Measurements from ENCODE around the gene SND1. TPM values are rescaled to one million over a fixed set of nuclear protein-coding genes. Genes with fewer than 3 reads are reported as not detected.

SND1 gene
- total RNA-seq, 4 donors from 2014 or later: 70.8 to 141 (median 85.7) TPM

GRCh38 chr7:127702052-127702652 is 50.2 kb downstream of the SND1 start:
- Histone ChIP-seq H3K4me3 (no peak overlapping the region), H3K36me3 (peaks cover 0 to 87% (median 9%) of the 10 kb centered on the region in 3 donors), H3K27ac (no peak overlapping the region), H3K4me1 (no peaks in the 10 kb centered on the region), H3K9me3 (no peaks in the 10 kb centered on the region), H3K27me3 (no peaks in the 10 kb centered on the region)
- 89 to 97% methylated on average over 6 of the region's 6 CpGs for WGBS, 2 donors
- no peak for DNase-seq (ENCODE audit: low spot score in 2 of 2)
- TF ChIP-seq CTCF (IDR thresholded peaks at IDR 0.05): no peak
- TF ChIP-seq EP300 (IDR thresholded peaks at IDR 0.05): no peak
- TF ChIP-seq POLR2A (IDR thresholded peaks at IDR 0.05): no peak

GRCh38 chr7:127702938-127703337 is 50.9 kb downstream of the SND1 start:
- Histone ChIP-seq H3K36me3 (peaks cover 0 to 81% (median 9%) of the 10 kb centered on the region in 3 donors), H3K4me3 (no peak overlapping the region), H3K9me3 (no peaks in the 10 kb centered on the region), H3K4me1 (no peaks in the 10 kb centered on the region), H3K27me3 (no peaks in the 10 kb centered on the region), H3K27ac (no peak overlapping the region)
- WGBS, 2 donors: 88 to 93% methylated on average over 7 of the region's 7 CpGs
- TF ChIP-seq POLR2A (IDR thresholded peaks at IDR 0.05) (no peak), EP300 (IDR thresholded peaks at IDR 0.05) (no peak), CTCF (IDR thresholded peaks at IDR 0.05) (no peak)
- DNase-seq (ENCODE audit: low spot score in 2 of 2): no peak

GRCh38 chr7:127704211-127704610 is 52.2 kb downstream of the SND1 start:
- Histone ChIP-seq H3K27me3 (no peaks in the 10 kb centered on the region), H3K36me3 (peaks cover 0 to 71% (median 9%) of the 10 kb centered on the region in 3 donors), H3K27ac (no peak overlapping the region), H3K9me3 (no peaks in the 10 kb centered on the region), H3K4me3 (no peak overlapping the region), H3K4me1 (peaks cover 0 to 4% (median 0%) of the 10 kb centered on the region in 4 donors)
- no peak for DNase-seq (ENCODE audit: low spot score in 2 of 2)
- 64 to 69% methylated on average over 1 of the region's 1 CpG for WGBS, 2 donors
- no peak for TF ChIP-seq CTCF (IDR thresholded peaks at IDR 0.05)
- TF ChIP-seq EP300 (IDR thresholded peaks at IDR 0.05): no peak
- TF ChIP-seq POLR2A (IDR thresholded peaks at IDR 0.05): no peak

GRCh38 chr7:127705461-127705959 is 53.5 kb downstream of the SND1 start:
- TF ChIP-seq POLR2A (IDR thresholded peaks at IDR 0.05): no peak
- Histone ChIP-seq H3K9me3 (no peaks in the 10 kb centered on the region), H3K4me1 (peaks cover 0 to 4% (median 0%) of the 10 kb centered on the region in 4 donors), H3K27ac (no peak overlapping the region), H3K36me3 (peaks cover 0 to 68% (median 9%) of the 10 kb centered on the region in 3 donors), H3K27me3 (no peaks in the 10 kb centered on the region), H3K4me3 (no peak overlapping the region)
- 90 to 91% methylated on average over 6 of the region's 6 CpGs for WGBS, 2 donors
- DNase-seq (ENCODE audit: low spot score in 2 of 2): no peak

- no peak for DNase-seq (ENCODE audit: low spot score in 2 of 2)
- Histone ChIP-seq H3K27me3 (no peaks in the 10 kb centered on the region), H3K9me3 (peaks cover 0 to 9% (median 3%) of the 10 kb centered on the region in 4 donors), H3K36me3 (peaks cover 0 to 68% (median 9%) of the 10 kb centered on the region in 3 donors), H3K4me1 (peaks cover 0 to 4% (median 0%) of the 10 kb centered on the region in 4 donors), H3K27ac (no peak overlapping the region), H3K4me3 (no peak overlapping the region)
- no peak for TF ChIP-seq EP300 (IDR thresholded peaks at IDR 0.05)
- no peak for TF ChIP-seq CTCF (IDR thresholded peaks at IDR 0.05)
- no peak for TF ChIP-seq POLR2A (IDR thresholded peaks at IDR 0.05)
Observed at GRCh38 chr7:127706766-127707165, 54.8 kb downstream of the SND1 start.
